Lower lobe of right lung (tissue), 2 donors: ENCODE measurements around the gene ASTN2. TPM values are rescaled to one million over a fixed set of nuclear protein-coding genes. Genes with fewer than 3 reads are reported as not detected.

Experiments
- ATAC-seq, 2 donors: fragments of 200-7000 bp; cut with Tn5 transposase; one replicate each; pipeline ENCODE4 v1.9.1; 2020 to 2022; ENCODE audit warnings: mild to moderate bottlenecking in 2 of 2, moderate library complexity in 2 of 2
- DNase-seq: peaks from one replicate; pipeline ENCODE4 v3.0.0-alpha.2; 2020
- H3K27ac ChIP-seq: fragments of 200-600 bp; one replicate; pipeline ENCODE4 v1.8.0; 2022
- H3K27me3 ChIP-seq: fragments of 200-600 bp; one replicate; pipeline ENCODE4 v1.8.0; 2022; ENCODE audit warnings: low read depth
- H3K36me3 ChIP-seq: fragments of 200-600 bp; one replicate; pipeline ENCODE4 v1.8.0; 2022; ENCODE audit warnings: mild to moderate bottlenecking
- H3K4me1 ChIP-seq: fragments of 200-600 bp; one replicate; pipeline ENCODE4 v1.8.0; 2022
- H3K4me3 ChIP-seq: fragments of 200-600 bp; one replicate; pipeline ENCODE4 v1.8.0; 2022; ENCODE audit warnings: mild to moderate bottlenecking
- H3K9me3 ChIP-seq: fragments of 200-600 bp; one replicate; pipeline ENCODE4 v1.8.0; 2022
- intact Hi-C: fragments of 100-400 bp; cut with DNase I; formaldehyde crosslinking; loops from one replicate; pipeline ENCODE4 v1.11.0; 2022
- total RNA-seq: library from RNA; stranded (reverse); fragmentation: NEBNext Ultra II Directional; extraction: Animal tissue kit (Norgen Biotek cat#: 25700); gene quantifications from one replicate; pipeline ENCODE4 v1.2.1, GENCODE V29; 2021
- TF ChIP-seq, protein P1 (sequence below): fragments of 200-600 bp; IDR thresholded peaks from one replicate; pipeline ENCODE4 v1.8.0; 2022; ENCODE audit warnings: antibody characterized with exemption, mild to moderate bottlenecking
- donor health status: DM: no; HTN: yes; CAD: no; lungs with severe emphysema.

The ASTN2 gene
- total RNA-seq, 1 donor from 2014 or later = 4.3 TPM

DNA sequence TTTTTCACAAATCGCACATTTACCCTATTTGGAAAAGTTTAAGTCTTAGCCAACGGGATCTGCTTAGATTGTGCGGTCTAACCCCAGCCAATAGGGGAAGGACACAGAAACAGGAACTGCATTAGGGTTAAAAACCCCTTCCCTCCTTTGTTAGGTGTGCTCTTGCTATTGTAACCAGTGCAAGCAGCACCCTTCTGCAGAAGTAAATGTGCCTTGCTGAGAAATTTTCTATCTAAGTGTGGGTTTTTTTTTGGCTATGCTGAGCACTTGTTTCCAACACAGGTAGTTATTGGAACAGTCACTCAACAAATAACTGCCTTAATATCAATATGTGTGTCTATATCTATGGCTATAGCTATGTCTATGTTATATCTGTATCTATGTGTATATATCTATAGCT is 537.8 kb downstream of the ASTN2 start:
- intact Hi-C loops = no loop called here
- ATAC-seq = no peak
- TF ChIP-seq, protein P1, sequence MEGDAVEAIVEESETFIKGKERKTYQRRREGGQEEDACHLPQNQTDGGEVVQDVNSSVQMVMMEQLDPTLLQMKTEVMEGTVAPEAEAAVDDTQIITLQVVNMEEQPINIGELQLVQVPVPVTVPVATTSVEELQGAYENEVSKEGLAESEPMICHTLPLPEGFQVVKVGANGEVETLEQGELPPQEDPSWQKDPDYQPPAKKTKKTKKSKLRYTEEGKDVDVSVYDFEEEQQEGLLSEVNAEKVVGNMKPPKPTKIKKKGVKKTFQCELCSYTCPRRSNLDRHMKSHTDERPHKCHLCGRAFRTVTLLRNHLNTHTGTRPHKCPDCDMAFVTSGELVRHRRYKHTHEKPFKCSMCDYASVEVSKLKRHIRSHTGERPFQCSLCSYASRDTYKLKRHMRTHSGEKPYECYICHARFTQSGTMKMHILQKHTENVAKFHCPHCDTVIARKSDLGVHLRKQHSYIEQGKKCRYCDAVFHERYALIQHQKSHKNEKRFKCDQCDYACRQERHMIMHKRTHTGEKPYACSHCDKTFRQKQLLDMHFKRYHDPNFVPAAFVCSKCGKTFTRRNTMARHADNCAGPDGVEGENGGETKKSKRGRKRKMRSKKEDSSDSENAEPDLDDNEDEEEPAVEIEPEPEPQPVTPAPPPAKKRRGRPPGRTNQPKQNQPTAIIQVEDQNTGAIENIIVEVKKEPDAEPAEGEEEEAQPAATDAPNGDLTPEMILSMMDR = no peak

DNA sequence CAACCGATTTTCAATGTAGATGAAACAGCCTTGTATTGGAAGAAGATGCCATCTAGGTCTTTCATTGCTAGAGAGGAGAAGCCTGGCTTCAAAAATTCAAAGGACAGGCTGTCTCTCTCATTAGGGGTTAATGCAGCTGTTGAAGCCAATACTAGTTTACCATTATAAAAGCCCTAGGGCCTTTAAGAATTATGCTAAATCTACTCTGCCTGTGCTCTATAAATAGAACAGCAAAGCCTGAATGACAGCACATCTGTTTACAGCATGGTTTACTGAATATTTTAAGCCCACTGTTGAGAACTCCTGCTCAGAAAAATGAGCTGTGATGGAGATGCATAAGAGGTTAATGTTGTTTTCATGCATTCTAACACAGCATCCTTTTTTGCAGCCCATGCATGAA is 539.3 kb downstream of the ASTN2 start:
- H3K27me3 ChIP-seq = no peaks in the 10 kb centered on the region
- H3K27ac ChIP-seq = no peak overlapping the region
- H3K4me1 ChIP-seq = no peaks in the 10 kb centered on the region
- ATAC-seq = no peak
- no peak overlapping the region for H3K4me3 ChIP-seq
- H3K9me3 ChIP-seq = peaks cover 25% of the 10 kb centered on the region
- TF ChIP-seq, protein P1 = no peak
- intact Hi-C loops = no loop called here
- H3K36me3 ChIP-seq = no peaks in the 10 kb centered on the region
- no peak for DNase-seq

More for the DNA sequence above, 537.8 kb downstream of the ASTN2 start:
- Histone ChIP-seq H3K36me3 (no peaks in the 10 kb centered on the region), H3K4me3 (no peak overlapping the region), H3K9me3 (peaks cover 25% of the 10 kb centered on the region), H3K4me1 (no peaks in the 10 kb centered on the region), H3K27ac (no peak overlapping the region), H3K27me3 (no peaks in the 10 kb centered on the region)
- DNase-seq = no peak

DNA sequence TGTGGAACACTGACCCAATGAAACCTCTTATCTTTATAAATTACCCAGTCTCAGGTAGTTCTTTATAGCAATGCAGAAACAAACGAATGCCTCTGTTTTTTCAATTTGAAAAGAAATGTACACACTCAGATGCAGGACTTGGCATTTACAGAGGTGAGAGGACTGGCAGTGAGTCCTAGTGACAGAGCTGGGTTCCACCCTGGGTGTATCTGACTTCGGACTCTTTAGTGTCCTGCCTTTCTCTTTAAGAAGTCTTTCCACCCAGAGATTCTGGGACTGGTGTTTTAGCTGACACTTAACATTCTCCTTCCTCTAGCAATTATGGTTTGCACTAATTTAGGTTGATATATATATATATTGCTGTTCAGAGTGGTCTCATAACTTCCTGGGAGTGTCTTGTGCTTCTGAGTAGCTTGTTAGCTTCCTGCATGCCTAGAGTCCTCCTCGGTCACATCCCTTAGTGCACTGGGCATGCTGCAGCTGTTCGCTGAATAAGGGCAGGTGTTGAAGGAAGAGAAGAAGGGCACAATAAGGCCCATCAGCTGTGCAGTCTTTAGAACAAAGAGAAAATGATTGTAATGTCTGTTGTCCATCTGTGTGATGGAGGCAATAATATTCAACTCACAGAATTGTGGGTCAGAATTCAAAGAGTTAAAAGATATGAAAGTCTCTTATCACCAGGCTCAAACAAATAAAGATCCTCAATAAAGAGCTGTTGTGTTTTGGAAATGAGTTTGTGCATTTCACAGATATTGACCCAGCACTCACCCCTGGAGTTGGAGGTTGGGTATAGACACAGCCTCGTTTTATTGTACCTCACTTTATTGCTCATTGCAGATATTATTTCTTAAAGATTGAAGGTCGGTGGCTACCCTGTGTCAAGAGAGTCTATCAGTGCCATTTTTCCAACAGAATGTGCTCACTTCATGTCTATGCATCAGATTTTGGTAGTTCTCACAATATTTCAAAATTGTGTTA is 540.6 kb downstream of the ASTN2 start:
- no peak overlapping the region for H3K27ac ChIP-seq
- no peaks in the 10 kb centered on the region for H3K36me3 ChIP-seq
- H3K27me3 ChIP-seq = no peaks in the 10 kb centered on the region
- DNase-seq = no peak
- peaks cover 25% of the 10 kb centered on the region for H3K9me3 ChIP-seq
- H3K4me1 ChIP-seq = no peaks in the 10 kb centered on the region
- no peak overlapping the region for H3K4me3 ChIP-seq
- TF ChIP-seq, protein P1 = no peak
- ATAC-seq = no peak
- intact Hi-C loops = no loop called here

DNA sequence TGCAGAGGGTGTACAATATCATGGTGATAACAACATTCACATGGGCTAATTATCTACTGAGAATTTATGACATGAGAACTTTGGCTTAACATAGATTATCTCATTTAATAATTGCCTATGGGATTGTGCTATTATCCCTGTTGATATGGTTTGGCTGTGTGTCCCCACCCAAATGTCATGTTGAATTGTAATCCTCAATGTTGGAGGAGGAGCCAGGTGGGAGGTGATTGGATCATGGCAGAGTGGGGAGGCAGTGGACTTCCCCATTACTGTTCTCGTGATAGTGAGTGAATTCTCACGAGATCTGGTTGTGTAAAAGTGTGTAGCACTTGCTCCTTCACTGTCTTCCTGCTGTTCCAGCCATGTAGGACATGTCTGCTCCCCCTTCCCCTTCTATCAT is 541.4 kb downstream of the ASTN2 start:
- H3K4me3 ChIP-seq = no peak overlapping the region
- H3K9me3 ChIP-seq = peaks cover 25% of the 10 kb centered on the region
- TF ChIP-seq, protein P1 = no peak
- H3K4me1 ChIP-seq = no peaks in the 10 kb centered on the region
- no peak for ATAC-seq
- no peaks in the 10 kb centered on the region for H3K36me3 ChIP-seq
- intact Hi-C loops = no loop called here
- H3K27ac ChIP-seq = no peak overlapping the region
- no peaks in the 10 kb centered on the region for H3K27me3 ChIP-seq
- no peak for DNase-seq

DNA sequence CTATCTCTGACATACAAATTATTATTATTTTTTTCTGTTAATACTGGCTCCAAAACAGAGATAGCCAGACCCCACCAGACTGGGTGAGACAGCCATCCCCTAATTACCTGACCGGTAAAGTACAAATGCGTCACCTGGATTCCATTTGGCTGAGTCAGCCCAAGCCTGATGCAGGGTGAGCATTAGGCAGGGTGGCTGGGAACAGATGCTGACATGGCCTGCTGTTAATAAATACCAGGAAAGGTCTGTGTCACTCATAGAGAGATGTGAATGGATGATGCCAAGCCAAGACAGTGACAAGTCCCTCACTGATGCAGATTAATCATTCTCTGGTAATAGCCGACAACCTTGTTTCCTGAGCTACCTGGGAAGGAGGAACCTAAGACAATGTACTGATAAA is 544.3 kb downstream of the ASTN2 start:
- no peak overlapping the region for H3K4me3 ChIP-seq
- no peak for DNase-seq
- TF ChIP-seq, protein P1 = no peak
- no peak for ATAC-seq
- H3K9me3 ChIP-seq = no peaks in the 10 kb centered on the region
- no peaks in the 10 kb centered on the region for H3K36me3 ChIP-seq
- intact Hi-C loops = no loop called here
- no peak overlapping the region for H3K27ac ChIP-seq
- H3K27me3 ChIP-seq = no peaks in the 10 kb centered on the region
- H3K4me1 ChIP-seq = no peaks in the 10 kb centered on the region
